ENCODE results near the gene TWF2.

- TF ChIP-seq GATA2 (IDR thresholded peaks at IDR 0.05; ENCODE audit: low read depth, low read length) (no peak), GATA3 (IDR thresholded peaks at IDR 0.05; ENCODE audit: low read depth, low read length) (no peak)
Observed at GRCh38 chr3:52242039-52242438, 3.1 kb upstream of the TWF2 start.
